ENCODE data around the gene CTH. TPM values are rescaled to one million over a fixed set of nuclear protein-coding genes. Genes with fewer than 3 reads are reported as not detected.
"Not testable (repeated sequence)": the region's sequence is repeated elsewhere in the genome, so short reads cannot be mapped to it uniquely, and the experiment has no call there.

CTH gene
- total RNA-seq, 1 experiment from 2014 or later = 26.3 TPM

- no peak for DNase-seq (ENCODE audit: low spot score)
Observed at GRCh38 chr1:70409136-70409535, 1.9 kb upstream of the CTH start.

- DNase-seq (ENCODE audit: low spot score) = no peak
Observed at GRCh38 chr1:70411360-70411844, 334 bp downstream of the CTH start.

DNA sequence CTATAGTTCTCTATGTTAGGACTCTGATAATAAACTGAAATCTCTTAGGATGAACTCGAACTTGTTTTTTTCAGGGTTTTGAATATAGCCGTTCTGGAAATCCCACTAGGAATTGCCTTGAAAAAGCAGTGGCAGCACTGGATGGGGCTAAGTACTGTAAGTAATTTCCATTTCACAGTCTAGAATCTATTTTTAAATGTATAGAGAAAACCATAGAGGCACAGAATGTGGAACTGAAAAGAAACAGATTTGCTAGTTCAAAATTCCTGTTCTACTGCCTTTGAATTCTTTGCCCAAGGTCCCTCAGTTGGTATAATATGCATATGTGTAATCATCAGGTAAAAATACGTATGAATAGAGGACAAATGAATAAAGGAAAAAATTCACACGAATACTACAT lies 4.8 kb downstream of the CTH start:
- DNase-seq (ENCODE audit: low spot score) = no peak

- not testable (repeated sequence) for DNase-seq (ENCODE audit: low spot score)
Observed at GRCh38 chr1:70418973-70419734, 8.1 kb downstream of the CTH start.

GRCh38 chr1:70420320-70420719 lies 9.3 kb downstream of the CTH start:
- DNase-seq (ENCODE audit: low spot score) = no peak

DNA sequence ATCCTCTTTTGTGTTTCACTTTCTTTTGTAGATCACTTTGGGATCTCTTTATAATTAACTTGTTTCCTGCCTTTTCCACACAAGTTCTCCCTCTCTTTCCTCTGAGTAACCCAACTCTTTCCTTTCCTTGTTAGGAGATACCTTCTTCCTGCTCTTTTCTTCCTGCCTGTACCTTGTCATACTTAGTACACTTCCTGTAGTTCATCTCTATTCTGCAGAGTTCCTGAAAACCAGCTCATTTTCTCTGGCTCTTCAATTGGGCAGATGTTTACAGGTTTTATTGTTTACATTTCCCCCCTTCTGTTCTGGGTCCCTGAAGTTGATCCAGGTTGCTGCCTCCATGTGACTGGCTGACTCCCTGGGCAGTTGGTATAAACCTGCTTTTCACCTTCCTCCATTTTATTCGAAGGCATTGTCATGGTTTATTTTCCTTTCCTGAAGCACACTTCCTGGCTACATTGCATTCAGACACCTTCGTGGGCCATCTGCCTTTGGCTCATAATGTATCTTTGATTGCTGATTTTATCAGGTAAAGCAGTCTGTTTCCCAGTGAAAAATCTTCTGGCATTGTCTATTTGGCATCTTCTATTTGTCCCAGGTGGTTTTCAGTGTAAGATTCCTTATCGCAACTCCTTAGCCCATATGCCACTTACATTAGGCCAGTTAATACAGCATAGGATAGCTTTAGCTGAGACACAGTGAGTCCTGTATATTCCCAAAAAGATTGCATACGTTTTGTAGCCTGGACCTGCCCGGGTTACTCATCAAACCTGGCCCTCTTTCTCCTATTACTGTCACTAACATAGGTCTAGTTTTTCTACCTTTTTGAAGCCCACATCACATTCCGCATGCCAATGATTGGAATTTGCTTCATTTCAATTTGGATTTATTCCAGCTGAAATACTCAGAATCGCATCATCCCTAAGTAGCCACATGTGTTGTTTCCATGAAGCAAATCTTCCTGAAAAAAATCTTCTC lies 15.4 kb downstream of the CTH start:
- no peak for DNase-seq (ENCODE audit: low spot score)

DNA sequence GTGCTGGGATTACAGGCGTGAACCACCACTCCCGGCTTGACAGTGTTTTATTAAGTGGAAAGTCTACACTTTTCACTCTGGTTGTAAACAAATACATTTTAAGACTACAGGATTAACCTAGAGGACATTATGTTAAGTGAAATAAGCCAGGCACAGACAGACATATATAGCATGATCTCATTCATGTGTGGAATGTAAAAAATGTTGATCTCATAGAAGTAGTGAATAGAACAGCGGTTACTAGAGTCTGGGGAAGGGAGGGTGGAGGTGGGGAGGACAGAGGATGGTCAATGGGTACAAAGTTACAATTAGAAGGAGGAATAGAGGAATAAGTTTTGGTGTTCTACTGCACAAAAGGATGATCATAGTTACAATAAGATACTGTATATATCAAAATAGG lies 16.9 kb downstream of the CTH start:
- no peak for DNase-seq (ENCODE audit: low spot score)

GRCh38 chr1:70429219-70429618 lies 18.2 kb downstream of the CTH start:
- DNase-seq (ENCODE audit: low spot score) = no peak

- no peak for DNase-seq (ENCODE audit: low spot score)
Observed at GRCh38 chr1:70429757-70430156, 18.7 kb downstream of the CTH start.

DNA sequence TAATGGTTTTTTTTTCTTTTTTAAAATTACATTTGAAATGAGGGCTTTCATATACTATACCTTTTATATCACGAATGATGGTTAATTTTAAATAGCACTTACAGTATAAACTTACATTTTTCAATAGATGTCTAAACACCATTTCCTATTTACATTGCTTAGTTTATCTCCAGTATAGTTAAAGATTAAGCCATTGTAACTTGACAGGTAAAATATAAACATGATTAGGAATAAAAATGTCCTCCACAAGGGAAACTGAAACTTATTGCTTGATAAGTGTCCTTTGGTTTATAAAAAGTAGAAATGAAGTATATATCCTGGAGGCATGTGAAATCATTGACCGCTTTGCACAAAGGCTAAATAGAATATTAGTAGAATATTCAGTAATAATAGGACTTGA lies 20.2 kb downstream of the CTH start:
- DNase-seq (ENCODE audit: low spot score) = no peak

- no peak for DNase-seq (ENCODE audit: low spot score)
Observed at GRCh38 chr1:70431874-70432273, 20.8 kb downstream of the CTH start.

GRCh38 chr1:70434253-70434859 lies 23.3 kb downstream of the CTH start:
- no peak for DNase-seq (ENCODE audit: low spot score)

GRCh38 chr1:70436622-70437251 lies 25.7 kb downstream of the CTH start:
- no peak for DNase-seq (ENCODE audit: low spot score)

GRCh38 chr1:70438529-70438928 lies 27.5 kb downstream of the CTH start:
- no peak for DNase-seq (ENCODE audit: low spot score)

- no peak for DNase-seq (ENCODE audit: low spot score)
Observed at GRCh38 chr1:70440642-70441391, 29.7 kb downstream of the CTH start.

- DNase-seq (ENCODE audit: low spot score) = no peak
Observed at GRCh38 chr1:70441392-70442035, 30.4 kb downstream of the CTH start.

DNA sequence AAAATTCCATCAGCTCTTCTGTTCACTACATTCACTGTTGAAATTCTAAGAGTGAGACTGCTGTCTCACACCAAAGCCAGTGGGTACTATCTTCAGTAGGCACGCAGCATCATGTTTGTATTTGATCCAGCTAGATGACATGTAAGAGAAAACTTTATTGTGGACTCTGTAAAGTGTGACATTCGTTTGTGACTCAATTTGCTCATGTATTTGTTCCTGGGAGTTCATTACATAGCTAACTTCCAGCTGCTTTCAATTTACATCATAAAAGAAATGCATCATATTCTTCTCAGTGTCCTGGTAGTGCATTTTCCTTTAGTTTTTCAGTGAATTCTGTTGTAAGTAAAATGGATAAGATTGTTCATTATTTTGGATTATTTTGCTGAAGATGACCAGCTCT lies 31.4 kb downstream of the CTH start:
- no peak for DNase-seq (ENCODE audit: low spot score)

DNA sequence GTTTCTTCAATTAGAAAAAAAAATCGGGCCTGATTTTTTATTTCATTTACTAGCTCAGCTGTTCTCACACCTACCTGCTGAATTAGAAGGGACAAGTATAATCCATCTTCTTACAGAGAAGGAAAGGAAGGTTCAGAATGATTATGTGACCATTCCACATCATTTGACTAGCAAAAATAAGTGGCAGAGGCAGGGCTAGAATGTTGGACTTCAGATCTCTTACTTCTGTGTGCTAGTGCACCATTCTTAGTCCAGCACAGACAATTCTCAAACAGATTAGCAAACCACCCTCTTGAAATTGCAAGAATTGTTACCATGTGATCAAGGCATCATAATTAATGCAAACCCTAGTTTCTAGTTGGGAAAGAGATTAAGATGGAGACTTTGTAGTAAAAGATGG lies 32.7 kb downstream of the CTH start:
- no peak for DNase-seq (ENCODE audit: low spot score)

GRCh38 chr1:70449049-70449448 lies 38.0 kb downstream of the CTH start:
- no peak for DNase-seq (ENCODE audit: low spot score)

GRCh38 chr1:70452164-70452939 lies 41.3 kb downstream of the CTH start:
- DNase-seq (ENCODE audit: low spot score) = not testable (repeated sequence)
